HEK293 (cell line): ENCODE data around the gene C19orf44.
"Not testable (repeated sequence)": the region's sequence is repeated elsewhere in the genome, so short reads cannot be mapped to it uniquely, and the experiment has no call there.

Experiments used
- CTCF ChIA-PET: fragments of 350-600 bp; formaldehyde crosslinking; extraction: SDS; loops from one replicate; lab custom pipeline; 2021; ENCODE audit warnings: antibody characterized with exemption; lab: Yijun Ruan, JAX
- POLR2A ChIA-PET: fragments of 300-600 bp; formaldehyde crosslinking; extraction: SDS; loops from one replicate; lab custom pipeline; 2020; ENCODE audit warnings: antibody characterized with exemption, inconsistent platforms; lab: Yijun Ruan, JAX
- H3K27ac ChIP-seq: fragments of 200-500 bp; sonication (Bioruptor generic); 2 replicates; pipeline ENCODE4 v1.5.1; 2014; ENCODE audit warnings: low read depth, low read length, control low read depth, inconsistent platforms; ENCODE audit errors: extremely low read depth
- H3K36me3 ChIP-seq, 2 experiments: fragments of 200-500 bp in 1 of 2; sonication (Bioruptor generic) in 1 of 2; 1 replicate in 1 of 2; 2 replicates in 1 of 2; pipeline ENCODE4 v1.5.1; 2014 to 2017; ENCODE audit warnings: inconsistent platforms in 2 of 2, low read length in 2 of 2; ENCODE audit not compliant: control insufficient read depth in 2 of 2, insufficient read depth in 1 of 2
- H3K4me1 ChIP-seq: fragments of 200-500 bp; sonication (Bioruptor generic); 2 replicates; pipeline ENCODE4 v1.5.1; 2014; ENCODE audit warnings: mild to moderate bottlenecking, low read length, inconsistent platforms; ENCODE audit not compliant: control insufficient read depth, insufficient read depth
- H3K4me3 ChIP-seq: 2 replicates; pipeline ENCODE4 v1.5.1; 2011; ENCODE audit warnings: low read depth, mild to moderate bottlenecking, control low read depth, low read length, moderate library complexity
- H3K9me3 ChIP-seq: fragments of 200-500 bp; sonication (Bioruptor generic); 2 replicates; pipeline ENCODE4 v1.5.1; 2014; ENCODE audit warnings: low read depth, low read length, inconsistent platforms; ENCODE audit not compliant: control insufficient read depth, insufficient read depth
- AEBP2 ChIP-seq: fragments of 450-650 bp; formaldehyde crosslinking; IDR thresholded peaks from 2 replicates; pipeline ENCODE4 v1.5.1; 2016; ENCODE audit warnings: missing biosample characterization, missing genetic modification characterization, borderline replicate concordance
- EGR2 ChIP-seq: fragments of 450-650 bp; formaldehyde crosslinking; IDR thresholded peaks from 2 replicates; pipeline ENCODE4 v1.5.1; 2016; ENCODE audit warnings: low read depth, missing biosample characterization, missing genetic modification characterization
- GFI1B ChIP-seq: fragments of 450-650 bp; formaldehyde crosslinking; IDR thresholded peaks from 2 replicates; pipeline ENCODE4 v1.5.1; 2016; ENCODE audit warnings: missing biosample characterization, missing genetic modification characterization
- SETDB1 ChIP-seq: IDR thresholded peaks from one replicate; pipeline ENCODE4 v1.6.1; 2017; ENCODE audit warnings: mild to moderate bottlenecking, low read length, moderate library complexity, mixed read lengths; ENCODE audit not compliant: insufficient read length
- ZBTB17 ChIP-seq: fragments of 450-650 bp; formaldehyde crosslinking; IDR thresholded peaks from 2 replicates; pipeline ENCODE4 v1.5.1; 2016; ENCODE audit warnings: missing biosample characterization, missing genetic modification characterization
- ZBTB21 ChIP-seq: fragments of 450-650 bp; formaldehyde crosslinking; IDR thresholded peaks from 2 replicates; pipeline ENCODE4 v1.5.1; 2017; ENCODE audit warnings: missing biosample characterization, missing genetic modification characterization
- ZBTB6 ChIP-seq: fragments of 450-650 bp; formaldehyde crosslinking; IDR thresholded peaks from 2 replicates; pipeline ENCODE4 v1.5.1; 2017; ENCODE audit warnings: missing biosample characterization, missing genetic modification characterization
- ZFHX2 ChIP-seq: fragments of 450-650 bp; formaldehyde crosslinking; conservative IDR thresholded peaks from 2 replicates; pipeline ENCODE4 v1.5.1; 2016; ENCODE audit warnings: missing biosample characterization, missing genetic modification characterization
- ZFP69B ChIP-seq: fragments of 450-650 bp; formaldehyde crosslinking; IDR thresholded peaks from 2 replicates; pipeline ENCODE4 v1.5.1; 2016; ENCODE audit warnings: missing biosample characterization, missing genetic modification characterization
- ZNF239 ChIP-seq: fragments of 450-650 bp; formaldehyde crosslinking; IDR thresholded peaks from 2 replicates; pipeline ENCODE4 v1.5.1; 2016; ENCODE audit warnings: missing biosample characterization, missing genetic modification characterization
- ZNF398 ChIP-seq: fragments of 450-650 bp; formaldehyde crosslinking; IDR thresholded peaks from 2 replicates; pipeline ENCODE4 v1.5.1; 2017; ENCODE audit warnings: missing biosample characterization, missing genetic modification characterization
- ZNF416 ChIP-seq: fragments of 450-650 bp; formaldehyde crosslinking; IDR thresholded peaks from 2 replicates; pipeline ENCODE4 v1.5.1; 2016; ENCODE audit warnings: missing biosample characterization, missing genetic modification characterization
- ZNF560 ChIP-seq: fragments of 450-650 bp; formaldehyde crosslinking; IDR thresholded peaks from 2 replicates; pipeline ENCODE4 v1.5.1; 2017; ENCODE audit warnings: missing biosample characterization, missing genetic modification characterization, borderline replicate concordance
- ZNF660 ChIP-seq: fragments of 450-650 bp; IDR thresholded peaks from 2 replicates; pipeline ENCODE4 v1.5.1; 2018; ENCODE audit warnings: missing biosample characterization, mild to moderate bottlenecking, missing genetic modification characterization
- ZNF670 ChIP-seq: fragments of 450-650 bp; formaldehyde crosslinking; IDR thresholded peaks from 2 replicates; pipeline ENCODE4 v1.5.1; 2016; ENCODE audit warnings: missing biosample characterization, missing genetic modification characterization, low read depth
- ZNF747 ChIP-seq: fragments of 450-650 bp; formaldehyde crosslinking; IDR thresholded peaks from 2 replicates; pipeline ENCODE4 v1.5.1; 2016; ENCODE audit warnings: missing biosample characterization, missing genetic modification characterization
- TF ChIP-seq, protein P1 (sequence below): sonication (generic); formaldehyde crosslinking; IDR thresholded peaks from 2 replicates; pipeline ENCODE4 v1.8.1; 2022; ENCODE audit warnings: mild to moderate bottlenecking, moderate library complexity, missing genetic modification reagents

Gene C19orf44

GRCh38 chr19:16497042-16497441 is 848 bp downstream of the C19orf44 start (continued):
- TF ChIP-seq GFI1B (no peak), ZBTB17 (tag by site-specific recombination) (peak; percentile 26; the same call in 1 of the 2 replicates)

DNA sequence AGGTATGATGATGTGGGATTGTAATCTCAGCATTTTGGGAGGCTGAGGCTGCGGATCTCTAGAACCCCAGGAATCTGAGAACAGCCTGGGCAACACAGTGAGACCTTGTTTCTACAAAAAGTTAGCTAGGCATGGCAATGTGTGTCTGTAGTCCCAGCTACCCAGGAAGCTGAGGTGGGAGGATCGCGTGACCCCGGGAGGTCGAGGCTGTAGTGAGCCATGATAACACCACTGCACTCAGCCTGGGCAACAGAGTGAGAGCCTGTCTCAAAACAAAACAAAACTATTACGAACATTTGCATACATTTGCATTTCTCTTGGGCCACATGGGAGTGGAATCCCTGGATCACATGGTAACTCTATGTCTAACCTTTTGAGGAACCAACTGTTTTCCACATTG is 1.6 kb downstream of the C19orf44 start:
- ChIA-PET POLR2A (no interaction called here), CTCF (interaction anchor here (0.6 to 0.9 kb wide), 2 partner anchors 13 to 312 kb away, joined by 3 to 6 read pairs; no protein-coding TSS in a partner anchor)
- Histone ChIP-seq H3K4me1 (no peaks in the 10 kb centered on the region), H3K4me3 (no peak overlapping the region), H3K36me3 (peaks cover 10 to 16% of the 10 kb centered on the region in 2 experiments; a peak in 2 of 3 replicates), H3K27ac (no peak overlapping the region), H3K9me3 (no peaks in the 10 kb centered on the region)
- TF ChIP-seq ZNF416 (no peak), SETDB1 (no peak), ZNF239 (tag by site-specific recombination) (no peak), ZNF560 (tag by site-specific recombination) (no peak), ZNF747 (tag by site-specific recombination) (no peak), ZFP69B (tag by site-specific recombination) (no peak), ZBTB6 (tag by site-specific recombination) (no peak), ZNF660 (tag by site-specific recombination) (no peak)

DNA sequence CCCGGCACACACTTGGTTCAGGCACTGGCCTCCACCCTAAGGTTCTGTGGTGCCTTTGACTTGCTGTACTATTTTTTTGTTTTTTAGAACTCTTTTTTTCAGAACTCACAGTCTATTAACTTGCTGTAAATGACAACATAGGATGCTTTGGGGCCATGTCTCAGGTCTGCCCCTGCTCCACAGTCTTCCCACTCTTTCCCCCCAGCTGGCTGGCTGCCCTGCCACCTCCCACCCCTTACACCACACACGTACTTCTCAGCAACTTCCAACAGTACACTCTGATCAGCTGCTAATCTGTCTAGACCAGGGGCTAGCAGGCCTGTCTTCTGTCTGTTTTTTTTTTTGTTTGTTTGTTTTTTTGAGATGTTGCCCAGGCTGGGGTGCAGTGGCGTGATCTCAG is 8.1 kb downstream of the C19orf44 start:
- peaks cover 41% of the 10 kb centered on the region in 2 experiments for H3K36me3 ChIP-seq
- H3K9me3 ChIP-seq, result no peaks in the 10 kb centered on the region
- H3K27ac ChIP-seq, result no peak overlapping the region
- no peak overlapping the region for H3K4me3 ChIP-seq
- POLR2A ChIA-PET, result no interaction called here
- TF ChIP-seq ZNF398 (tag by site-specific recombination) (no peak), EGR2 (tag by site-specific recombination) (peak; percentile 82; the same call in 1 of the 2 replicates), ZBTB21 (no peak), ZNF670 (no peak), AEBP2 (tag by site-specific recombination) (no peak), ZFHX2 (tag by site-specific recombination) (peak; percentile 58)
- TF ChIP-seq, protein P1, sequence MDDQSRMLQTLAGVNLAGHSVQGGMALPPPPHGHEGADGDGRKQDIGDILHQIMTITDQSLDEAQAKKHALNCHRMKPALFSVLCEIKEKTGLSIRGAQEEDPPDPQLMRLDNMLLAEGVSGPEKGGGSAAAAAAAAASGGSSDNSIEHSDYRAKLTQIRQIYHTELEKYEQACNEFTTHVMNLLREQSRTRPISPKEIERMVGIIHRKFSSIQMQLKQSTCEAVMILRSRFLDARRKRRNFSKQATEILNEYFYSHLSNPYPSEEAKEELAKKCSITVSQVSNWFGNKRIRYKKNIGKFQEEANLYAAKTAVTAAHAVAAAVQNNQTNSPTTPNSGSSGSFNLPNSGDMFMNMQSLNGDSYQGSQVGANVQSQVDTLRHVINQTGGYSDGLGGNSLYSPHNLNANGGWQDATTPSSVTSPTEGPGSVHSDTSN, result no peak
- TF ChIP-seq, all 188 proteins: peak for 2
- CTCF ChIA-PET, result no interaction called here
- no peaks in the 10 kb centered on the region for H3K4me1 ChIP-seq

GRCh38 chr19:16506161-16506560 is 10.0 kb downstream of the C19orf44 start:
- H3K27ac ChIP-seq, H3K4me1 ChIP-seq, H3K4me3 ChIP-seq, H3K9me3 ChIP-seq, CTCF ChIA-PET, POLR2A ChIA-PET: not testable (repeated sequence)
- peaks cover 47 to 48% of the 10 kb centered on the region in 2 experiments for H3K36me3 ChIP-seq
